ENCODE results near the gene CYB5A.

Gene CYB5A

DNA sequence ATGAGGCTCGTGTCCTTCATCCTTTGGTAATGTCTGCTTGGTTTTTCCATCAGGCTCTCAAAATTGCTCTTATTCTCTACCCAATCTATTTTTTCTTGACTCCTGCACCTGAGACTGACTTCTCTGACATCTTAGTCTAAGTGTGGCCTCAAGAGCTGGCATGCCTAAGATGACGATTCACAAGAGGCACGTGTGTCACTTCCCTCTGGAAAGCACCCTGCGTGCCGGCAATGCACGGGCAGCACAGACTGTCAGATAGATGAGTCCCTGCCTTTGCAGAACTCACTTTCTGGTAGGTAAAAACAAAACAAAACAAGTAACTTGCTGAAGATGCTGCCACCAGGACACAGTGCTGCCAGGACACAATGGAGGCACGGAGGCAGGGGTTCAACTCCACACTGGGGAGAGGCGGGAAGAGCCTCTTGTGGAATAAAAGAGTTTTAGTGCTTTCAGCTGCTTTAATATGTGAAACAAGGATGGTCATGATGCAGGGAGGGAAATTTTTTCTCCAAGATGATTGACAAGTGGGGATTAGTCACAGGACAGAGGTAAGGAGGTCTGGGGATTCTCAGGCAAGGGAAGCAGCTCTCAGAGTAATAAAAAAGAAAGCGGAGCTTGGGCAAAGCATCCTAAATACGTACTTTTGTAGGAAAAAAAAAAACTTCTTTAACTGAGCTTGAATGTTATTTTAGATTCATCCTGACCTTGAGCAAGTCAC lies 27.3 kb downstream of the CYB5A start:
- no peaks in the 10 kb centered on the region for H3K27me3 ChIP-seq
- no peak overlapping the region for H3K27ac ChIP-seq
- no peaks in the 10 kb centered on the region for H3K9me3 ChIP-seq
- no peak overlapping the region for H3K4me3 ChIP-seq (ENCODE audit: low read depth in 1 of 2, low read length in 1 of 2)
- H3K36me3 ChIP-seq = no peaks in the 10 kb centered on the region
- no peak for TF ChIP-seq CTCF (IDR thresholded peaks at IDR 0.05)
- no peaks in the 10 kb centered on the region for H3K4me1 ChIP-seq (ENCODE audit: control insufficient read depth in 1 of 2, insufficient read depth in 1 of 2, low read depth in 1 of 2, low read length in 1 of 2)

GRCh38 chr18:74261053-74261713 lies 30.6 kb downstream of the CYB5A start:
- no peak overlapping the region for H3K4me3 ChIP-seq (ENCODE audit: low read depth in 1 of 2, low read length in 1 of 2)
- H3K4me1 ChIP-seq (ENCODE audit: control insufficient read depth in 1 of 2, insufficient read depth in 1 of 2, low read depth in 1 of 2, low read length in 1 of 2) = no peaks in the 10 kb centered on the region
- H3K27me3 ChIP-seq = no peaks in the 10 kb centered on the region
- no peak overlapping the region for H3K27ac ChIP-seq
- no peaks in the 10 kb centered on the region for H3K36me3 ChIP-seq
- no peaks in the 10 kb centered on the region for H3K9me3 ChIP-seq
- no peak for TF ChIP-seq CTCF (IDR thresholded peaks at IDR 0.05)

DNA sequence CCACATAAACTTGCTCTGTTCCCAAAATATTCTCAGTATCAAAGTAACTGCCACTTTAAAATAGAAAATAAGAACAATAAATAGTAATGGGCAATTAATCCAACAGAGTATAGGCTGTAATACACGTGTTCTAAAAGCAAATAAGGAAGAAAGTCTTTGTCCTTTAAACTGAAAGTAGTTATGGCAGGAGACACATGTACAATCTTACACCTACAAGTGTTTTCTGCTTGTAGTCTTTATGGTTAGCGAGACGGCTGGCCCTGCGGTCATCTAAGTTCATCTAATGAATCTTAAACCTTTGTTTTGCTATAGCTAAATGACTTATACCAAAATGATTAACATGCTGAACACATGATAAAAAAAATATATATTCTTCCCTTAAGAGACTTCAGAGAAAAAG lies 32.4 kb downstream of the CYB5A start:
- no peak overlapping the region for H3K4me3 ChIP-seq (ENCODE audit: low read depth in 1 of 2, low read length in 1 of 2)
- no peaks in the 10 kb centered on the region for H3K4me1 ChIP-seq (ENCODE audit: control insufficient read depth in 1 of 2, insufficient read depth in 1 of 2, low read depth in 1 of 2, low read length in 1 of 2)
- no peak overlapping the region for H3K27ac ChIP-seq
- H3K27me3 ChIP-seq = no peaks in the 10 kb centered on the region
- no peaks in the 10 kb centered on the region for H3K9me3 ChIP-seq
- H3K36me3 ChIP-seq = no peaks in the 10 kb centered on the region
- TF ChIP-seq CTCF (IDR thresholded peaks at IDR 0.05) = no peak

DNA sequence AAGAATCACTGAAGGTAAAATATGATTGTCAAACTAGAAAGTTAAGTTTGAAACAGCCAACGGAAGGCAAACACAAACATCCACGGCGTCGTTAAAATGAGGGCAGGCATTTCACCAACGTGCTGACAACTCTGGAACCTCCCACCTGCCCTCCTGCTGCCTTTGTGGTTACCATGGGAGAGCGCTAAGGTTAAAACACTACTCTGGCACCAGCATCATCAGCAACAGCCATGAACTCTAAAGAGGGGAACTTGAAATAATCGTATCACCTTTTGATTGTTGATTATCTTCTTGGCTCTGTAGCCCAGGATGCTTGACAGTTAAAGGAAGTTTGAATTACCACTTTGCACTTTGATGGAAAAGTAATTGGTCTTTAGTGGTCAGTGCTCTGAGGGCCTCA lies 34.7 kb downstream of the CYB5A start:
- Histone ChIP-seq H3K4me1 (ENCODE audit: control insufficient read depth in 1 of 2, insufficient read depth in 1 of 2, low read depth in 1 of 2, low read length in 1 of 2) (peaks cover 3% of the 10 kb centered on the region in 2 experiments), H3K27ac (no peak overlapping the region), H3K4me3 (ENCODE audit: low read depth in 1 of 2, low read length in 1 of 2) (no peak overlapping the region), H3K36me3 (no peaks in the 10 kb centered on the region), H3K9me3 (no peaks in the 10 kb centered on the region), H3K27me3 (no peaks in the 10 kb centered on the region)
- TF ChIP-seq CTCF (IDR thresholded peaks at IDR 0.05) = no peak

DNA sequence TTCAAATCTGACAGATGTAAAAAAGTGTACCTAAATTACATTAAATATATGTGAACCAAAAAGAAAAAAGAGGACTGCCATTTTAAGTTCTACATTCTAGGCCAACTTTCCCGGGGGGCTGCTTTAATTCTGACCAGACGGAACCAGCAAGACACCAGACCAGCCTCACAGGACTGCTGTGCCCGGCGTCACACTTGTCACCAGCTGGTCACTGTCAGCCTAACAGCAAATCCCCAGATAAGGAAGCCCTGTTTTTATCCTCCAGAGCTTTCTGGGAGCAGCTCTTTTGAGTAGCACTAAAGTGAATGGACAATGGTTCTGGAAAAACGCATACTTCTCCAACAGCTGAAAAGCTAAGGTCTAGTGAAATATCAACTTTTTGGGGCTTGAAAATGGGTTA lies 35.6 kb downstream of the CYB5A start:
- TF ChIP-seq CTCF (IDR thresholded peaks at IDR 0.05) = no peak

More for the DNA sequence above, 35.6 kb downstream of the CYB5A start:
- H3K36me3 ChIP-seq = no peaks in the 10 kb centered on the region
- H3K9me3 ChIP-seq = no peaks in the 10 kb centered on the region
- peaks cover 11 to 12% of the 10 kb centered on the region in 2 experiments for H3K4me1 ChIP-seq (ENCODE audit: control insufficient read depth in 1 of 2, insufficient read depth in 1 of 2, low read depth in 1 of 2, low read length in 1 of 2)
- no peak overlapping the region for H3K4me3 ChIP-seq (ENCODE audit: low read depth in 1 of 2, low read length in 1 of 2)
- H3K27me3 ChIP-seq = no peaks in the 10 kb centered on the region
- H3K27ac ChIP-seq = no peak overlapping the region
